Mucosa of descending colon (tissue), 3 donors: Measurements from ENCODE around the gene PBRM1. TPM values are rescaled to one million over a fixed set of nuclear protein-coding genes. Genes with fewer than 3 reads are reported as not detected.

Experiments
- ATAC-seq: fragments of 200-7000 bp; cut with Tn5 transposase; one replicate; pipeline ENCODE4 v1.9.1; 2020; ENCODE audit warnings: mild to moderate bottlenecking, moderate library complexity
- DNase-seq, 3 donors: peaks; one replicate each; pipeline ENCODE4 v3.0.0-alpha.2; 2020
- H3K36me3 ChIP-seq: fragments of 200-600 bp; one replicate; pipeline ENCODE4 v1.8.0; 2021; ENCODE audit warnings: low read depth, mild to moderate bottlenecking
- H3K4me1 ChIP-seq: fragments of 200-600 bp; one replicate; pipeline ENCODE4 v1.8.0; 2021; ENCODE audit warnings: low read depth, mild to moderate bottlenecking
- H3K4me3 ChIP-seq: fragments of 200-600 bp; one replicate; pipeline ENCODE4 v1.8.0; 2021; ENCODE audit warnings: mild to moderate bottlenecking
- H3K9me3 ChIP-seq: fragments of 200-600 bp; one replicate; pipeline ENCODE4 v1.8.0; 2021; ENCODE audit warnings: mild to moderate bottlenecking
- intact Hi-C, 2 donors: fragments of 100-400 bp; cut with DNase I in 1 of 2; cut with micrococcal nuclease in 1 of 2; formaldehyde crosslinking; loops; one replicate each; pipeline versions ENCODE4 v1.11.0 to v1.11.1; 2022; cut with DNase I, micrococcal nuclease
- total RNA-seq, 3 donors: library from RNA; stranded (reverse); fragmentation: NEBNext Ultra II Directional in 2 of 3; extraction: Animal tissue kit (Norgen Biotek cat#: 25700) in 2 of 3; gene quantifications; one replicate each; pipeline versions ENCODE4 v1.2.1 to v1.2.4, GENCODE V29; 2021 to 2023
- TF ChIP-seq, protein P1 (sequence below): fragments of 200-600 bp; IDR thresholded peaks from one replicate; pipeline ENCODE4 v1.8.0; 2022; ENCODE audit warnings: antibody characterized with exemption, mild to moderate bottlenecking
- donor health status: DM: no; HTN: no; CAD: no; lungs with moderate emphysema.
- donor health status: DM: no; HTN: no; CAD: no.
- donor health status: DM: no; HTN: yes; CAD: no.

Gene PBRM1
- total RNA-seq, 3 donors from 2014 or later: 48.5 to 86.1 (median 56.8) TPM

DNA sequence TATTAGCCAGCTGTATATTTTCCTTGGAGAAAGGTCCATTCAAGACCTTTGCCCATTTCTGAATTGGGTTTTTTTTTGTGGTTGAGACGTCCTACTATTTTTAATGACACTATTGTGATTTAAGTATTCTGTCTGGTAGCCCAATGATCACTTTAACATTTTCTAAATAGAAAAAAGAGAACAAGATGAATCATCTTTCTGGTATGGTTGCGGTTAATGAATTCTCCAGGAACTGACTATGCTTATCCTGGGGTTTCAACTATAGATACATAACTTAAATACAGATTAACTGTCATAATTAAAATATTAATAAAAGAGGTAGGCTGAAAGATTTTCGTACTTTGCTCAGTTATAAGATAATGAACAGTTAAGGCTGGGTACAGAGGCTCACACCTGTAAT lies 51.9 kb downstream of the PBRM1 start:
- no peak for ATAC-seq
- TF ChIP-seq, protein P1, sequence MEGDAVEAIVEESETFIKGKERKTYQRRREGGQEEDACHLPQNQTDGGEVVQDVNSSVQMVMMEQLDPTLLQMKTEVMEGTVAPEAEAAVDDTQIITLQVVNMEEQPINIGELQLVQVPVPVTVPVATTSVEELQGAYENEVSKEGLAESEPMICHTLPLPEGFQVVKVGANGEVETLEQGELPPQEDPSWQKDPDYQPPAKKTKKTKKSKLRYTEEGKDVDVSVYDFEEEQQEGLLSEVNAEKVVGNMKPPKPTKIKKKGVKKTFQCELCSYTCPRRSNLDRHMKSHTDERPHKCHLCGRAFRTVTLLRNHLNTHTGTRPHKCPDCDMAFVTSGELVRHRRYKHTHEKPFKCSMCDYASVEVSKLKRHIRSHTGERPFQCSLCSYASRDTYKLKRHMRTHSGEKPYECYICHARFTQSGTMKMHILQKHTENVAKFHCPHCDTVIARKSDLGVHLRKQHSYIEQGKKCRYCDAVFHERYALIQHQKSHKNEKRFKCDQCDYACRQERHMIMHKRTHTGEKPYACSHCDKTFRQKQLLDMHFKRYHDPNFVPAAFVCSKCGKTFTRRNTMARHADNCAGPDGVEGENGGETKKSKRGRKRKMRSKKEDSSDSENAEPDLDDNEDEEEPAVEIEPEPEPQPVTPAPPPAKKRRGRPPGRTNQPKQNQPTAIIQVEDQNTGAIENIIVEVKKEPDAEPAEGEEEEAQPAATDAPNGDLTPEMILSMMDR: no peak
- no peaks in the 10 kb centered on the region for H3K36me3 ChIP-seq
- no peak for DNase-seq
- no peak overlapping the region for H3K4me3 ChIP-seq
- no peaks in the 10 kb centered on the region for H3K9me3 ChIP-seq
- no peaks in the 10 kb centered on the region for H3K4me1 ChIP-seq
- intact Hi-C loops: no loop called here

DNA sequence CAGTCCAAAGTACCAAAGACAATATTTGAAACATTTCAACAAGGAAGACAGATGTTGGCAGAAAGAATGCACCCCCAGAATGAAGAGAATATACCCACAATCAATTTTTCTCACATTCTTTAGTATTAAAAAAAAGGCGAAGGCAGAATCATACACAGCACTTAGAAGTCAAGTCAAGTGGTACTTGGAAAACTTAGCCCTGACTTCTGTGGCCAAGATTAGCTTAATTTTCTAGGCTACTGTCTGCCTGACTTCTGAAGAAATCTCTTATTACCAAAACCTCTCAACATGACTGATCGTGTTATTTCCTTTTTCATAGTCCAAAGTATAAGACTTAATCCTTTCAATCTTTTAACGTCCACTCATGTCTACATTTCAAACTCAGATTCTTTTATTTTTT lies 60.7 kb downstream of the PBRM1 start:
- no peaks in the 10 kb centered on the region for H3K36me3 ChIP-seq

DNA sequence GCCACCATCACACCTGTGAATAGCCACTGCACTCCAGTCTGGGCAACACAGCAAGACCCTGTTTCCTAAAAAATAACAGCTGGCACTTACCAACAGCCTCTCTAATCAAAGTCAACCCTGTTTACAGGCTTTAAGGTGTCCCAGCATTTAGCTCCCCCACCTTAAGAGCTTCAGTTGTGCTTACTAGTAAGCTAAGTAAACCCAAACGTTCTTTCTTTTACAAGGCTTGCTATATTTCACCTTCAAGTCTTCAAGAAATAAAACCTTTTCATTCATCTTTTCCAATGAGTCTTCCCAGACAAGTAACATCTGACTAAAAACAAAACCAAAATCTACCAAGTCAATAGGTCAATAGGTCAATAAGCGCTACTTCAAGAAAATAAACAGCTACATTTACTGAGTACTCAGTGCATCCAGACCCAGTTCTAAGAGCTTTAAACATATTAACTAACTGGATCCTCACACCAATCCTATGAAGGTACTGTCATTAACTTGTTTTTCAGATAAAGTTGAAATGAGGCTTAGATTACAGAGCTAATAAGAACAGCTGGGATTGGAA lies 62.4 kb downstream of the PBRM1 start:
- no peaks in the 10 kb centered on the region for H3K4me1 ChIP-seq
- TF ChIP-seq, protein P1: no peak
- no peaks in the 10 kb centered on the region for H3K9me3 ChIP-seq

More for the DNA sequence above, 60.7 kb downstream of the PBRM1 start:
- Histone ChIP-seq H3K4me3 (no peak overlapping the region), H3K9me3 (no peaks in the 10 kb centered on the region), H3K4me1 (no peaks in the 10 kb centered on the region)
- ATAC-seq: no peak
- DNase-seq: no peak
- TF ChIP-seq, protein P1: no peak
- intact Hi-C loops: no loop called here

DNA sequence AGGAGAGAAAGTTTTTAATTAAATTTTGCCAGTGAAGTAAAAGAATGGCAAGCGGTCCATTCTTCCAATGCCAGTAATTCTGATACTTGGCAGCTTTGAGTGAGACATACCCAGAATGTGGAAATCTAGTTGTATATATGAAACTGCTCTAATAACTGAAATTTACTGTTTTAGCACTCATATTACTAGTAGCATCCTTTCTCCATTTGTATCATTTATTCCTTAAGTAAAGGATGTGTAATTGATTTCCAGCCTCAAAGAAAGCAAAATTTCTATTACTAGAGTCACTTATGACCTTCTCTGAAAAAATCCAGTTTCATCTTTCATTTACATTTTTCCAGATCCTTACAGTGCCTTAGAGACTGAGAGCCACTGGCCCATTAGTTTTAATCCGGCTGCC lies 65.1 kb downstream of the PBRM1 start:
- H3K4me3 ChIP-seq: no peak overlapping the region
- no peaks in the 10 kb centered on the region for H3K36me3 ChIP-seq
- DNase-seq: no peak
- intact Hi-C loops: no loop called here
- no peaks in the 10 kb centered on the region for H3K4me1 ChIP-seq
- ATAC-seq: no peak
- TF ChIP-seq, protein P1: no peak
- no peaks in the 10 kb centered on the region for H3K9me3 ChIP-seq

More for the DNA sequence above, 62.4 kb downstream of the PBRM1 start:
- DNase-seq: no peak
- no peak for ATAC-seq
- no peak overlapping the region for H3K4me3 ChIP-seq
- intact Hi-C loops: no loop called here
- H3K36me3 ChIP-seq: no peaks in the 10 kb centered on the region

DNA sequence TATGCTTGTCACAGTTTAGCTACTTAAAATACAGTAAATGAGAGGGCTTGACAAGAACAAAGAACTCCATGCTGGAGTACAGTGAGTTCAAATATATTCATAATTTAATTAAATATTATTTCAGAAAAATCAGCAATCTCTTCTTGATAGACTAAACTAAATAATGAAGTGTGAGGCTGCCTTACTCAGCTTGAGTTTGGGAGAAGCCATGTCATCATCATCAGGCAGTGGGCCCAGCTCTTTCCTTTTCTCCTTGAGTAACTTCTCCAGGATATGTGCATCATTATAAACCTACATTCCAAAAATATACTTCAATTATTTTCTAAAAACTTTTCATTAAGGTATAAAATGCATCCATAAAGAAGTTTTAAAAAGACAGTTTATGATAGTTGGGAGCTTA lies 70.5 kb downstream of the PBRM1 start:
- no peaks in the 10 kb centered on the region for H3K36me3 ChIP-seq
- no peaks in the 10 kb centered on the region for H3K4me1 ChIP-seq
- no peak overlapping the region for H3K4me3 ChIP-seq
- intact Hi-C loops: no loop called here
- no peak for DNase-seq
- TF ChIP-seq, protein P1: no peak
- no peak for ATAC-seq
- no peaks in the 10 kb centered on the region for H3K9me3 ChIP-seq

DNA sequence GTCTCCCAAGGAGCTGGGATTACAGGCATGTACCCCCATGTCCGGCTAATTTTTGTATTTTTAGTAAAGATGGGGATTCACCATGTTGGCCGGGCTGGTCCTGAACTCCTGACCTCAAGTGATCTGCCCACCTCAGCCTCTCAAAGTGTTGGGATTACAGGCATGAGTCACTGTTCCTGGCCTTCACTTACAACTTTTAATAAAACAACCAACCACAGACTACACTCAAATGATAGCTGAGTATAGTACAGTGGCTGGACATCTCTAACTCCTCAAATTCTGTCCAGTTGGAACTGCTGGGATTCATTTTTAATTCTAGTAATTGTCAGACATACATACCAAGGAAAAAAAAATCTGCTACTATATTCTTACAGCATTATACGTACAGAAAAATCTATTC lies 71.0 kb downstream of the PBRM1 start:
- H3K4me1 ChIP-seq: no peaks in the 10 kb centered on the region
- no peak overlapping the region for H3K4me3 ChIP-seq
- intact Hi-C loops: no loop called here
- ATAC-seq (no peak), DNase-seq (no peak)
- no peaks in the 10 kb centered on the region for H3K36me3 ChIP-seq
- TF ChIP-seq, protein P1: no peak
- no peaks in the 10 kb centered on the region for H3K9me3 ChIP-seq
